ENCODE measurements around the gene CLCN7.

GRCh38 chr16:1487395-1488053 is 12.7 kb upstream of the CLCN7 start:
- TF ChIP-seq CTCF (IDR thresholded peaks at IDR 0.05) (no peak), POLR2AphosphoS5 (IDR thresholded peaks at IDR 0.05) (no peak), POLR2A (IDR thresholded peaks at IDR 0.05) (no peak), EP300 (IDR thresholded peaks at IDR 0.05; ENCODE audit: low read depth) (no peak)
